Activated CD8-positive, alpha-beta memory T cell treated with anti-CD3 and anti-CD28 coated beads, Interleukin-2, amount 50 U/mL, for 1 hour (primary cell): ENCODE data around the gene HSBP1L1.
"Not testable (repeated sequence)": the region's sequence is repeated elsewhere in the genome, so short reads cannot be mapped to it uniquely, and the experiment has no call there.

Source experiments
- DNase-seq: peaks from one replicate; pipeline ENCODE4 v3.0.0-alpha.2; 2020; ENCODE audit errors: extremely low read depth

HSBP1L1 gene

DNA sequence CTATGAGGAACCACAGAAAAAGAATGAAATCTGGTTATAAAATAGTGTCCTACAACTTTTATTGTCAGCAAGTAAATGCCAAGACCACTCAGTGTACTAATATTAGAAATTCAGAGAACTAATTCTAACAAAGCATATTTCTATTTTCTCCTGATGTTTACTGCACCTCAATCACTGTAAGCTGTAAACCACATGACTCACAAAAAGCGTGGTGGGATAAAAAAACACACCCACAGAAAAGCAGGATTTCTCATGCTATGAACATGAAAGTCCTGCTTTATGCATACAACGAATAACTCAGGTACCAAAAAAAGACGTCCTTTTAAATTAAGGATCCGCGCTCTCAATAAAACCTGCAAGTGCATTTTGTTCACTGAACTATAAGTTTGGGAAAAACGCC lies 23.1 kb downstream of the HSBP1L1 start:
- no peak for DNase-seq

DNA sequence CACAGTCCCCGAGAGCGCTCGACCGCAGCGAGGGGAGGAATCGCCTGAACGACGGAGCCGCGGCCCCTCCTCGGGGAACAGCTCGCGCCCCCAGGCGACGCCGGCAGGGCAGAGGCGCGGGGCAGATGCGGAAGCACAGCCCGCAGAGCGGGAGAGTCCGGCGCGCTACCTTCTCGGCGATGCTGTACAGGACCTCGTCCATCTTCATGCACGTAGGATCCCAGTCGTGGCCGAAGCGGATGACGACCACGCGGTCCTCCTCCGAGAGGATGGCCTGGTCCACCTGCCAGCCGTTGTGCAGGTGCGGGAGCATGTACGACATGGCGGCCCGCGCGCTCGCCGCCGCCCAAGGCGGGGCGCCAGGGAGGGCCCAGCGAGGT lies 23.6 kb downstream of the HSBP1L1 start:
- no peak for DNase-seq

DNA sequence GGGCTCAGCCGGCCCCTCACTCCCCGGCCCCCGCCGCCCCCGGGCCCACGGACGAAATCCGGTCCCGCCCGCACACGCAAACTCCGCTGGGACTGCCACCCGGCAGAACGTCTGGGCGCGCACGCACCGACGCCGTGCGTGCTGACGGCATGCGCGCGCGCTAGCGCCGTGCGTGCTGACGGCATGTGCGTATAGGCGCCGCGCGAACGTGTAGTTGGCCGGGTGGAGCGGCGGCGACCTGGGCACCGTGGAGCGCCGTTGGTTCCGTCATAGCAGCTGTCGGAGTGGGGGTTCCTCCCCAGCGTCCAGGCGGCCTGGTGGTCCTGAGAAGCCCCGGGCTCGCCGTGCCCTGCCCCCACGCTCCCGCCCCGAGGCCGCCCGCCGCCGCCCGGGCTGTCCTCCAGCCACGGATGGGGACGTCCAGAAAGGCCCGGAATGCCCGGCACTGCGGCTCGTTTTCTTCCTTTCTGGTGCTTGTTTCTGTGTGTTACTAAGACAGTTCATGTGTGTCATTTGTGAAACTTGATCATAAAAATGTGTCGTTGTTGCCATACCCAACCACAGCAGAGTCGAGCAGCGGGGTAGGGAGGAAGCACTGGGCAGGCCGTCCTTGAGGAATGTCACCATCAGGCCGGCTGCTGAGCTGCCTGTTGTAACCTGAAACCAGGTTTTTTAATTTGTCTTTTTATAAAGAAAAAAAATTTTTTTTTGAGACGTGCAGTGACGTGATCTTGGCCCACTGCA lies 24.2 kb downstream of the HSBP1L1 start, which contains the start of gene TXNL4A:
Gene TXNL4A (minus strand): TSS at position 113 of the 744 bp plus-strand sequence. CDS start 171 bp downstream, outside the sequence.
- DNase-seq = peak; percentile 40

DNA sequence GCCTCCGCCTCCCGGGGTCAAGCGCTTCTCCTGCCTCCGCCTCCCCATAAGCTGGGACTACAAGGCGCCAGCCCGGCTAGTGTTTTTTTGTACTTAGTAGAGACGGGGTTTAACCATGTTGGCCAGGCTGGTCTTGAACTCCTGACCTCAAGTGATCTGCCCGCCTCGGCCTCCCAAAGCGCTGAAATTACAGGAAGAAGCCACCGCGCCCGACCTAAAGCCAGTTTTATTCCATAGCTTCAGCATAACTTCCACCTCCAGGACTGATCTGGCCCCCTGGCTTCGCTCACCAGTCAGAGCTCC lies 24.7 kb downstream of the HSBP1L1 start:
- DNase-seq = no peak

DNA sequence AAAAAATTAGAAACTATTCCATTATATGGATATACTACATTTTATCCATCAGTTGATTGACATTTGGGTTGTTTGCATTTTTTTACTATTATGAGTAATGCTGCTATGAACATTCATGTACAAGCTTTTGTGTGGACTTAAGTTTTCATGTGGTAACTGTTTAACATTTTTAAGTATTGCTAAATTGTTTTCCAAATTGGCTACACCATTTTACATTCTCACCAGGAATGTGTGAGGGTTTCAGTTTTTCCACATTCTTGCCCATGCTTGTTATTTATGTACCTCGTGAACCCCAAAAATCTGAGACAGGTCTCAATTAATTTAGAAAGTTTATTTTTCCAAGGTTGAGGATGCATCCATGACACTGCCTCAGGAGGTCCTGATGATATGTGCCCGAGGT lies 27.1 kb downstream of the HSBP1L1 start:
- DNase-seq = no peak

DNA sequence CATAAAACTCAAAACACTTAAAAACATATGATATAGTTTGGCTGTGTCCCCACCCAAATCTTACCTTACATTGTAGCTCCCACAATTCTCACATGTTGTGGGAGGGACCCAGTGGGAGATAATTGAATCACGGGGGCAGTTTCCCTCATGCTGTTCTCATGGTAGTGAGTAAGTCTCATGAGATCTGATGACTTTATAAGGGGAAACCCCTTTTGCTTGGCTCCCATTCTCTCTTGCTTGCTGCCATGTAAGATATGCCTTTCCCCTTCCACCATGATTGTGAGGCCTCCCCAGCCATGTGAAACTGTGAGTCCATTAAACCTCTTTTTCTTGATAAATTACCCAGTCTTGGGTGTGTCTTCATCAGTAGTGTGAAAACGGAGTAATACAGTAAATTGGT lies 35.3 kb downstream of the HSBP1L1 start:
- DNase-seq = not testable (repeated sequence)

DNA sequence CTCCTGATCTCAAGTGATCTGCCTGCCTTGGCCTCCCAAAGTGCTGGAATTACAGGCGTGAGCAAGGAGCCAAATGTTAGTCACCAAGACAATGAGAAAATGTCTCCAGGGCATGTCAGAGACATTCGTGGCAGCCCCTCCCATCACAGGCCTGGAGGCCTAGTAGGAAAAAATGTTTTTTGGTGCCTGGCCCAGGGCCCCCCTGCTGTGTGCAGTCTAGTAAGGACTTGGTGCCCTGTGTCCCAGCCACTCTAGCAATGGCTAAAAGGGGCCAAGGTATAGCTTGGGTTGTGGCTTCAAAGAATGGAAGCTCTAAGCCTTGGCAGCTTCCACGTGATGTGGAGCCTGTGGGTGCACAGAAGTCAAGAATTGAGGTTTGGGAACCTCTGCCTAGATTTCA lies 36.4 kb downstream of the HSBP1L1 start:
- DNase-seq = no peak

DNA sequence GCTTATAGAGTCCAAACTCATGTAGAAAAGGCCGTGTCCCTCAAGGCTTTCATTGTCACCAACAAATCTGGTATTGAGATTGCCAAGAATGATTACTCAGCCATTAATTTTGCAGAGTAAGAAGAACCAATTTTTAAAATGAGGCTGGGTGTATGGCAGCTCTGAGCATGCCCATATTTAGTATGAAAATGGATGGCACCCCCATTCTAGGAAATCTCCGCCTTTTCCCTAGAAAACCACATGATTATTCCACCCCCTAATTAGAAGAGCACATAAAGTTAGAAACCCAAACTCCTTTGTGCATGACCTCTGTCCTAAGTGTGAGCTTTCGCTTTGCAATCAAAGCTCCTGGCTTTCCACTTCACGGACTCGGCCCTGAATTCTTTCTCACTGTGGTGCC lies 38.0 kb downstream of the HSBP1L1 start:
- DNase-seq = no peak

DNA sequence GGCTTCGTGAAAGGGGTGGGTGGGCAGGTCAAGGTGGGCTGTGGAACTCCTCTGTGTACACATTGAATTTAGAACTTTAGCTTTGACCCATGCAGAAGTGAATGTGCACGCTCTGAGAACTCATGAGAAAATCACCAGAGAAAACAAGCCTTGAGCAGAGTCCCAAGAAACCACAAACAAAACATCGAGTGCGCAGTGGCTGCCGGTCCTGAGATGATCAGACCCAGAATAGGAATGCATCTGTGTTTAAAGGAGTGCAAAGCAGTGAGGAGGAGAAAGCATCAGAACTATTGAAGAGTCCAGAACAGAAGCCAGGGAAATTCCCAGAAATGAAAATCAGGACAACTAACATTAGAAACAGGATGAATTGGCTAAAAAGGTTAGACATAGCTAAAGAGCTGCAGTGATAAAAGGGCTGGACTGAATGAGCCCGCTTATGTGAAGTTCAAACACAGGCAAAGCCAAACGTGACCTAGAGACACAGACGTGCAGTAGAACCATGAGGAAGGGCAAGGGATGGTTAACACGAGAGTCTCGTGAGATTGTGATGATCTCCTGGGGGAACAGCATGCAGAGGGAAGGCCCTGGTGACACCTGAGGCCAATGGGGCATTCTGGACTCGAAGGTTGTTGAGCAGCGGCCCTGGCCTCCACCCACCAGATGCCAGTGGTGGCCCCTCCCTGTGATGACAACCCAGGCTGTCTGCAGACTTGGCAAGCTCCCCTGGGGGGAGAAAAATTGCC lies 40.3 kb downstream of the HSBP1L1 start:
- DNase-seq = no peak

DNA sequence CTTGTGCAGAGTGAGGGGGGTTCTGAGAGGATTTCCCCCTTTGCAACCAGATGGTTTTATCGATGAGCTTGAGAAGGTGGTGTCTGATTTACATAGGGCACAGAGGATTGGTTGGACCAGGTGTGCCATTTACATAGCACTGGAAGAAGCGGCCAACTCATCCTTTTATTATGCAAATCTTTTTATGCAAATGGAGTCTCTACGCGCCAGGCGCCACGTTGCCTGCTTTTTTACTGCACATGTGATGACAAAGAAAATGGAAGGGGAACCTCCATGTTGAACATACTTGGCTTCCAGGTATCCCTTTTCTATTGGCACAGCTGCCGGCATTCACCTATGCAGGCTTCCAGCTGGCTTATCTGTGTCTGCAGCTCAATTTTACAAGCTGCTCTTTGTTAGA lies 42.3 kb downstream of the HSBP1L1 start:
- DNase-seq = no peak

DNA sequence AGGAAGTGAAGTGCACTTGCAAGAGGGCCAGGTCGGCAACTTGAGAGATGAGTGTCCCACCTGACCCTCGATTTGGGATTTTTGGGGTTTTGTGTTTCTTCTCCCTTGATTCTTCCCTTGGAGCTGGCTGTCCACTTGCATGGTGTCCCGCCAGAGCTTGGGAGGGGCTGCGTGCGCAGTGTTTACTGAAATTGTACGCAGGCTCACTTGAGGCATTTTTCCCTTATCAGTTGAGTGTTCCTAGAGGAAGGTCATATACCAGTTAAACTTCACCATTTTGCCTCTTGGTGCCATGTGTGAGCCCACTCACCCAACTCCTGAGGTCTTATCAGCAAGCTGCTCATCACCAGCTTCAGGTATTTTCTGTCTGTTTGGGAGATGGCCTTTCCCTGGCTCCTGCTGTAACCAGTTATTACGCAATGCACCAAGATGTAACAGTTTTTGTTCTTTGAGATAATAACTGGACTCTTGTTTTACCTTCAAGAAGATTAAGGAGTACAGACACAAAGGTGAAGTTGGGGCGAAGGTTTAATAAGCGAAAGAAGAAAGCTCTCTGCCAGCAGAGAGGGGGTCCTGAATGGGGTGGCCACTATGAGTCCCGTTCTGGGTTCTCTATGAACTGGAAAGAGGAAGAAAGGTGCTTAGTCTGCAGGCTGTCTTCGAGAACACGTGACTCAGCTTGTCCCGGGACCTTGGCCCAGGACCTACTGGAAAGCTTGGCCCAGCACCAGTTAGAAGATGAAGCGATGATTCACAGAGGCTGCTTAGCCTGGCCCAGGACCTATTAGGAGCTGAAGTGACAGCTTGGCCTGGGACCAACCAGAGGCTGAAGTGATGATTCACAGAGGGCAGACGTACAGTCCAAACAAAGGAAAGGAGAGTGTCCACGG lies 45.5 kb downstream of the HSBP1L1 start:
- DNase-seq = no peak

DNA sequence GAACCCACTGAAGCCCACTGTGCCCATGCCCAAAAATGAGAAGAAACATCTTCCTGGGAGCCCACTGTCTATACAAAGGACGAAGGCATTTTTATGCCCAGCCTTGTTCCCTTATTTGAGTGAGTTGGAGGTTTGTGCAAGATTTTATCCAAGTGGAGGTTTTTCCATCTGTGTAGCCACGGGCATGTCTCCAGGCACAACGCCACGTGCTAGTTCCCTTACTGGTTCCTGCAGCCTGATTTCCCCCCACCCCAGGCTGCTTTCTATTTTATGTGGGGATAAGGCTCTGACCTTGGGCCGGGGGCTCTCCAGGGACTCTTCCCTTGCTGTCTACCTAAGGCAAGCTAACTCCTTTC lies 46.1 kb downstream of the HSBP1L1 start:
- no peak for DNase-seq

DNA sequence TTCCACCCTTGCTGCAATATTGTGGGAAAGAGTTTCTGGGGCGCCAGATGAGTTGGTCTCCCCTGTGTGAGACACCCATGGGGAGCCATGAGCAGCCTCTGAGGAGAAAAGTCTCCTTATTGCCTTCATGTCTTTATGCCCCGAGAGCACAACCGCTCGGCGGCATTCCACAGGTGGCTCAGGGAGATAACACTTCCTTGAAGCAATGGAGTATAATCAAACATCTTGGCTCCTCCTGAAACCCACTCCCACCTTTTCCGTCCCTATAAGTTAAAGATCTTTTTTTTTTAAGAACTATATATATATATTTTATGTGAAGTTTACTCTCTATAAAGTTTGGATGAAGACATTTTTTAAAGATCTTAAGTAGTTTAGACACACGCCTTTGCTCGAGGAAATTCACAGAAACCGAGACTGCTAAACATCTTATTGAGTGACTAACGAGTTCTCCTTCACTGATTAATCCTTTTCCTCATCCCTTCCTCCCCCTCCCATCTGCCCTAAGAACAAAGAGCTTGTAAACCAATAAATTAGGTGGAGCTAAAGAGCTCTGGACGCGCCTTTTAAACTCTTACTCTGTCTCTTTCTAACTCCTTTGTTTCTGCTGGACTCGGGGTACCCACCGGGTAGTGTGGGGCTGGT lies 47.2 kb downstream of the HSBP1L1 start:
- not testable (repeated sequence) for DNase-seq

DNA sequence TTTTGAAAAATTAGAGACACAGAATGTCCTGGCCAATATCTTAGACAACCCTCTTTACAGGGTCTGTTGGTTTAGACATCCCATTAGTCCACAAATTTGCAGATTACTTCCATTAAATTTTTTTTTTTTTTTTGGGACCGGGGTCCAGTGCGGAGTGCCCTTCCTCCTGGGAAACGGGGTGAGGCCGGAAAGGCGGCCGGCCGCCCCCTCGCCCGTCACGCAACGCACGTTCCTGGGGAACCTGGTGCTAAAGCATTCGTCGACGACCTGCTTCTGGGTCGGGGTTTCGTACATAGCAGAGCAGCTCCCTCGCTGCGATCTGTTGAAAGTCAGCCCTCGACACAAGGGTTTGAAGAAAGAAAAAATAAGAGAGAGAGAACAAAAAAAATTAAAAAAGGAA lies 48.3 kb downstream of the HSBP1L1 start:
- no peak for DNase-seq
